ENCODE data around the gene C12orf43. TPM values are rescaled to one million over a fixed set of nuclear protein-coding genes. Genes with fewer than 3 reads are reported as not detected.

C12orf43 gene, protein sequence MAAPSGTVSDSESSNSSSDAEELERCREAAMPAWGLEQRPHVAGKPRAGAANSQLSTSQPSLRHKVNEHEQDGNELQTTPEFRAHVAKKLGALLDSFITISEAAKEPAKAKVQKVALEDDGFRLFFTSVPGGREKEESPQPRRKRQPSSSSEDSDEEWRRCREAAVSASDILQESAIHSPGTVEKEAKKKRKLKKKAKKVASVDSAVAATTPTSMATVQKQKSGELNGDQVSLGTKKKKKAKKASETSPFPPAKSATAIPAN
- total RNA-seq = 13.8 and 14.2 TPM in 2 replicates

GRCh38 chr12:121015825-121016766 lies at the start of gene C12orf43:
Gene C12orf43 (minus strand): TSS chr12:121016487. CDS start chr12:121016474, 13 bp downstream.

DNA sequence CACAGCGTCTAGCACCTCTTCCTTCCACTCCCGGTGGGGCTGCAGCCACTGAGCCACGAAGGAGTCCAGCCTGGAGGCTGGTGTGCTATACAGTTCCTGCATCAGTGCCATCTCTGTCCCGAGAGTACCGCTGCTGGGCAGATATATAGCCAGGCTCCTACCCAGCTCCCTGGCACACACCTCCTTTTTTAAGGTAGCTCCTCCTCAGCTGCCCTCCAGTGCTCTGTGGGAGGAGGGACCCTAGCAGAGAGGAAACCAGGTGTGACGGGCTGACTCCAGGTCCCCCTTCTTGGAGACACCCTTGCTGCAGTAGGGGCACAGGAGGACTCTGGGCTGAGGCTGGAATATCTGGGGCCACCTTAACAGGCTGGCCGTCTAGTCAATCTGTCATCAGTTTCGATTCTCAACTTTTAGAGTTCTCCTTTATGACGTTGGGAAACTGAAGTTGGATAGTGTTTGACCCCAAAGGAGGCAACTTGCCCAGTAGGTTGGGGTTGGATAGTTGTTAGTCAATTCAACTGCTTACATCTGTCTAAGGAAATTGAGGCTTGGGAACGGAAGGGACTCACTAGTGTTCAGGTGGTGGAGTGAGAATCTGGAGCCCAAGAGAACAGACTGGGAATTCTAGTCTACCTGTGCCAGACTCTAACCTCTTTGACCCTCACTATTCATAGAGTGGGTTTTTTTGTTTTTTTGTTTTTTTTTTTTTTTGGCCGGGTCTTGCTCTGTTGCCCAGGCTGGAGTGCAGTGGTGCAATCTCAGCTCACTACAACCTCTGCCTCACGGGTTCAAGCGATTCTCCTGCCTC lies 22.8 kb upstream of the C12orf43 start, which contains the start of gene OASL:
Gene OASL, minus strand, starts transcription at position 386 of the 808 bp plus-strand sequence. Its CDS starts 275 bp downstream, at position 111.

DNA sequence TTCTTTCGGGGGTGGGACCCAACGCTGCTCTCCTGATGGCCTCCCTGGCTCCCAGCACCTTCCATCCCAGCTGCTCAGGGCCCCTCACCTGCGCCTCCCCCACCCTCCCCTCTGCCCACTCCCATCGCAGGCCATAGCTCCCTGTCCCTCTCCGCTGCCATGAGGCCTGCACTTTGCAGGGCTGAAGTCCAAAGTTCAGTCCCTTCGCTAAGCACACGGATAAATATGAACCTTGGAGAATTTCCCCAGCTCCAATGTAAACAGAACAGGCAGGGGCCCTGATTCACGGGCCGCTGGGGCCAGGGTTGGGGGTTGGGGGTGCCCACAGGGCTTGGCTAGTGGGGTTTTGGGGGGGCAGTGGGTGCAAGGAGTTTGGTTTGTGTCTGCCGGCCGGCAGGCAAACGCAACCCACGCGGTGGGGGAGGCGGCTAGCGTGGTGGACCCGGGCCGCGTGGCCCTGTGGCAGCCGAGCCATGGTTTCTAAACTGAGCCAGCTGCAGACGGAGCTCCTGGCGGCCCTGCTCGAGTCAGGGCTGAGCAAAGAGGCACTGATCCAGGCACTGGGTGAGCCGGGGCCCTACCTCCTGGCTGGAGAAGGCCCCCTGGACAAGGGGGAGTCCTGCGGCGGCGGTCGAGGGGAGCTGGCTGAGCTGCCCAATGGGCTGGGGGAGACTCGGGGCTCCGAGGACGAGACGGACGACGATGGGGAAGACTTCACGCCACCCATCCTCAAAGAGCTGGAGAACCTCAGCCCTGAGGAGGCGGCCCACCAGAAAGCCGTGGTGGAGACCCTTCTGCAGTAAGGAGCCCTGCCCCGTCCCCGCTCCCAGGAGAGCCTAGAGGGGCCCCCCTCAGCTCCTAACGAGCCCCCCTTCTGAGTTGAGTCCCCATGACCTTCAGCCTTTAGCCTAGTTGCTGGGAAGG lies 37.7 kb downstream of the C12orf43 start, which contains the start of gene HNF1A:
Gene HNF1A, plus strand, starts transcription at position 248 of the 924 bp plus-strand sequence. Its CDS starts 226 bp downstream, at position 474.

Other genes starting within 250 kb of the C12orf43 start
- gene SPPL3, start 112.1 kb downstream of the C12orf43 start, total RNA-seq = 6.6 and 12.4 TPM in 2 replicates
- not detected in 2 replicates for gene HNF1A, start 37.9 kb downstream of the C12orf43 start, total RNA-seq
- 0.15 and 0.33 TPM in 2 replicates for gene OASL, start 22.8 kb upstream of the C12orf43 start, total RNA-seq
- gene P2RX7, start 116.4 kb upstream of the C12orf43 start, total RNA-seq = 3.8 and 4.6 TPM in 2 replicates
- gene P2RX4, start 193.6 kb upstream of the C12orf43 start, total RNA-seq = 14.7 and 24.9 TPM in 2 replicates

Measured in smooth muscle cell of trachea (primary cell).